DOHH2 (cell line): ENCODE results near the gene ANKRD22.

ENCODE experiments used
- EZH2phosphoT487 ChIP-seq: fragments of 200-600 bp; sonication (generic); IDR thresholded peaks from 2 replicates; pipeline ENCODE4 v1.6.1; 2017; ENCODE audit warnings: borderline replicate concordance, mild to moderate bottlenecking, antibody characterized with exemption, low read length, moderate library complexity, mixed read lengths
- TF ChIP-seq, protein P1 (sequence below): fragments of 200-600 bp; sonication (generic); IDR thresholded peaks from one replicate; pipeline ENCODE4 v1.5.1; 2014; ENCODE audit warnings: antibody characterized with exemption, mild to moderate bottlenecking, low read depth, low read length; ENCODE audit not compliant: poor library complexity, severe bottlenecking

- TF ChIP-seq, protein P1, sequence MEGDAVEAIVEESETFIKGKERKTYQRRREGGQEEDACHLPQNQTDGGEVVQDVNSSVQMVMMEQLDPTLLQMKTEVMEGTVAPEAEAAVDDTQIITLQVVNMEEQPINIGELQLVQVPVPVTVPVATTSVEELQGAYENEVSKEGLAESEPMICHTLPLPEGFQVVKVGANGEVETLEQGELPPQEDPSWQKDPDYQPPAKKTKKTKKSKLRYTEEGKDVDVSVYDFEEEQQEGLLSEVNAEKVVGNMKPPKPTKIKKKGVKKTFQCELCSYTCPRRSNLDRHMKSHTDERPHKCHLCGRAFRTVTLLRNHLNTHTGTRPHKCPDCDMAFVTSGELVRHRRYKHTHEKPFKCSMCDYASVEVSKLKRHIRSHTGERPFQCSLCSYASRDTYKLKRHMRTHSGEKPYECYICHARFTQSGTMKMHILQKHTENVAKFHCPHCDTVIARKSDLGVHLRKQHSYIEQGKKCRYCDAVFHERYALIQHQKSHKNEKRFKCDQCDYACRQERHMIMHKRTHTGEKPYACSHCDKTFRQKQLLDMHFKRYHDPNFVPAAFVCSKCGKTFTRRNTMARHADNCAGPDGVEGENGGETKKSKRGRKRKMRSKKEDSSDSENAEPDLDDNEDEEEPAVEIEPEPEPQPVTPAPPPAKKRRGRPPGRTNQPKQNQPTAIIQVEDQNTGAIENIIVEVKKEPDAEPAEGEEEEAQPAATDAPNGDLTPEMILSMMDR: no peak
- TF ChIP-seq EZH2phosphoT487: no peak
Measured at GRCh38 chr10:88870089-88870488, 18.4 kb upstream of the ANKRD22 start.
